ENCODE results near the gene SMU1. TPM values are rescaled to one million over a fixed set of nuclear protein-coding genes. Genes with fewer than 3 reads are reported as not detected.

SMU1 gene
- total RNA-seq, 6 donors from 2014 or later, result 7.9 to 19.8 (median 17.2) TPM

DNA sequence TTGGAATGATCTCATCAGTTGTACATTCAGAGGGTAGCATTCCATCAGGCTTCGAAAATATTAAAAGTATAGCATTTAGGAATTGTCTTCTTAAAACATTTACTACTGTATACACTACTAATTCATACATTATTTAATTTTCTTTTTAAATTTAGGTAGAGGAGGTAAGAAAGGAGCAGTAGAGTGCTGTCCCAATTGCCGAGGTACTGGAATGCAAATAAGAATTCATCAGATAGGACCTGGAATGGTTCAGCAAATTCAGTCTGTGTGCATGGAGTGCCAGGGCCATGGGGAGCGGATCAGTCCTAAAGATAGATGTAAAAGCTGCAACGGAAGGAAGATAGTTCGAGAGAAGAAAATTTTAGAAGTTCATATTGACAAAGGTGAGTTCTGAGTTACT lies 46.2 kb downstream of the SMU1 start:
- H3K9me3 ChIP-seq, result no peaks in the 10 kb centered on the region
- no peaks in the 10 kb centered on the region for H3K27me3 ChIP-seq
- H3K36me3 ChIP-seq, result peaks cover 17 to 89% (median 49%) of the 10 kb centered on the region in 4 donors
- TF ChIP-seq POLR2AphosphoS5 (IDR thresholded peaks at IDR 0.05) (no peak), EP300 (IDR thresholded peaks at IDR 0.05) (no peak)
- TF ChIP-seq, protein P1, sequence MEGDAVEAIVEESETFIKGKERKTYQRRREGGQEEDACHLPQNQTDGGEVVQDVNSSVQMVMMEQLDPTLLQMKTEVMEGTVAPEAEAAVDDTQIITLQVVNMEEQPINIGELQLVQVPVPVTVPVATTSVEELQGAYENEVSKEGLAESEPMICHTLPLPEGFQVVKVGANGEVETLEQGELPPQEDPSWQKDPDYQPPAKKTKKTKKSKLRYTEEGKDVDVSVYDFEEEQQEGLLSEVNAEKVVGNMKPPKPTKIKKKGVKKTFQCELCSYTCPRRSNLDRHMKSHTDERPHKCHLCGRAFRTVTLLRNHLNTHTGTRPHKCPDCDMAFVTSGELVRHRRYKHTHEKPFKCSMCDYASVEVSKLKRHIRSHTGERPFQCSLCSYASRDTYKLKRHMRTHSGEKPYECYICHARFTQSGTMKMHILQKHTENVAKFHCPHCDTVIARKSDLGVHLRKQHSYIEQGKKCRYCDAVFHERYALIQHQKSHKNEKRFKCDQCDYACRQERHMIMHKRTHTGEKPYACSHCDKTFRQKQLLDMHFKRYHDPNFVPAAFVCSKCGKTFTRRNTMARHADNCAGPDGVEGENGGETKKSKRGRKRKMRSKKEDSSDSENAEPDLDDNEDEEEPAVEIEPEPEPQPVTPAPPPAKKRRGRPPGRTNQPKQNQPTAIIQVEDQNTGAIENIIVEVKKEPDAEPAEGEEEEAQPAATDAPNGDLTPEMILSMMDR (IDR thresholded peaks at IDR 0.05), result no peak
- H3K4me1 ChIP-seq, result peaks cover 36 to 59% (median 51%) of the 10 kb centered on the region in 4 donors
- ATAC-seq (ENCODE audit: low FRiP score in 2 of 2) (no peak), DNase-seq (no peak)
- no peak overlapping the region for H3K4me3 ChIP-seq
- WGBS, 2 donors, result 90% methylated on average over 5 of the region's 5 CpGs
- H3K27ac ChIP-seq, result no peak overlapping the region

DNA sequence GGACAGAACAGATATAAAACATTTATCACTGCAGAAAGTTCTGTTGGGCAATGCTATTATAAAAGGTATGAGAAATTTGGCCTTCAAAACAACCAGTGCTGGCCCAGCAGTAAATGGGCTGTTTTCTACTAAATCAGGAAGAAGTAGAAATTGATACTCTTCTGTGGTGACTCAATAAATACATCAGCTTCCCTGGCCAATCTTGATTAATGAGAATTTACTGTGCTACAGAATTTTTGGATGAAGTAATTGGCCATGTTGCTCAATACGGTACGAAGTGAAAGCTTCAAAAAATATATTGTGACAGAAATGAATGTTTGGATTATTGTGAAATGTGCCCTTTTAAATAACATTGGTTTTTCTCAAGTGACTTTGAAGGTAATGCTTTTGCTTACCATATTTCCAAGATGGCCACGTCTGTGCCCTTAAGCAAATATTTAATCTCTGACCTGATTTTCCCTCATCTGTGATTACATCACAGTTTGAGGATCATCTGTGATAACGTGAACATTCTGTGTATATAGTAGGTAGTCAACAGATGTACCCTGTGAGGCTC lies 47.2 kb downstream of the SMU1 start:
- no peak for ATAC-seq (ENCODE audit: low FRiP score in 2 of 2)
- H3K4me1 ChIP-seq, result peaks cover 38 to 62% (median 53%) of the 10 kb centered on the region in 4 donors

DNA sequence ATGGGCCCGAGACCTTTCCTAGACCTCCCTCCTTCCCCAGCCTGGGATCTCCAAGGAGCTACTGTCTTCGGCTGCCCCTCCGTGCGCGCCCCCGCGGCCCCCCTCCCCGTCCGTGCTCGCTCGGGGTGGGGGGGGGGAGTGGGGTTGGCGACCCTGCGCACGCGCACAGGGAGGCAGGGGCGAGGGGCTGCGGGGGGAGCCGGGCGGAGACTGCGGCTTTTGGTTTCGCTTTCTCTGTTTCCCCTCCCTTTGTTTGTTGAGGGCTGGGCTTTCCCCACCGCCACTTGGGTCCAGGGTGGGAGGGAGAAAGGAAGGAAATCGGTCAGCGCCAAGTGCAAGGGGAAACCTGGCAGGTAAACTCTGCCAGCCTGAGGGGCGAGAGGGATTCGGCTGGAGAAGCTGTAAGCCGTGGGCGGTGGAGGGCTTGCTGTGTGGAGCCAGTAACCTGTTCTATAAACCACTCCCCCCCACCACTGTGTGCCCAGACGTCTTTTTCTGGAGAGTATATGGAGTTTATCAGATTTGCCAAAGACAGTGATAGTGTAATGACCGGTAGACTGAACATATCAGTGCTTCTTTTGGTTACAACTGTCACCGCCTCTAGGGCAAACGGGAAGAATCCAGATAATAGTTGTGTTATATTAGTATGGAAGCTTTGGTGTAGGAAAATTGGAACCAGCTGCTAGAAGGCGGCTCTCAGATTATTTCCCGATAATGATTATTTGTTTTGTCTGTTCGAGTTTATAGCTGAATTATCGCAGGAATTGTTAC lies 50.7 kb downstream of the SMU1 start:
- Histone ChIP-seq H3K27ac (peak overlapping the region; percentile 97 to 100 (median 99)), H3K4me1 (peaks cover 46 to 61% (median 57%) of the 10 kb centered on the region in 4 donors), H3K27me3 (no peaks in the 10 kb centered on the region), H3K4me3 (peak overlapping the region; percentile 74 to 97 (median 77)), H3K9me3 (no peaks in the 10 kb centered on the region), H3K36me3 (peaks cover under 1 to 44% (median 10%) of the 10 kb centered on the region in 4 donors)
- ATAC-seq (ENCODE audit: low FRiP score in 2 of 2), result peak; percentile 70 to 79
- TF ChIP-seq, protein P1 (IDR thresholded peaks at IDR 0.05), result no peak
- TF ChIP-seq POLR2A (IDR thresholded peaks at IDR 0.05), result no peak
- peak in 1 of 2 donors; percentile 43 for TF ChIP-seq POLR2AphosphoS5 (IDR thresholded peaks at IDR 0.05)
- WGBS, 2 donors, result 1 to 2% methylated on average over 24 to 25 of the region's 36 CpGs
- DNase-seq, result peak; percentile 81 to 93

More for the DNA sequence above, 47.2 kb downstream of the SMU1 start:
- 16 to 22% methylated on average over 4 of the region's 4 CpGs for WGBS, 2 donors
- Histone ChIP-seq H3K27me3 (no peaks in the 10 kb centered on the region), H3K4me3 (no peak overlapping the region), H3K36me3 (peaks cover 14 to 79% (median 39%) of the 10 kb centered on the region in 4 donors), H3K9me3 (no peaks in the 10 kb centered on the region), H3K27ac (peak overlapping the region in 3 of 4 donors; percentile 2 to 64 (median 12))
- TF ChIP-seq, protein P1 (IDR thresholded peaks at IDR 0.05), result no peak
- TF ChIP-seq POLR2AphosphoS5 (IDR thresholded peaks at IDR 0.05) (peak in 1 of 2 donors; percentile 29), POLR2A (IDR thresholded peaks at IDR 0.05) (no peak), EP300 (IDR thresholded peaks at IDR 0.05) (no peak)
- DNase-seq, result no peak

DNA sequence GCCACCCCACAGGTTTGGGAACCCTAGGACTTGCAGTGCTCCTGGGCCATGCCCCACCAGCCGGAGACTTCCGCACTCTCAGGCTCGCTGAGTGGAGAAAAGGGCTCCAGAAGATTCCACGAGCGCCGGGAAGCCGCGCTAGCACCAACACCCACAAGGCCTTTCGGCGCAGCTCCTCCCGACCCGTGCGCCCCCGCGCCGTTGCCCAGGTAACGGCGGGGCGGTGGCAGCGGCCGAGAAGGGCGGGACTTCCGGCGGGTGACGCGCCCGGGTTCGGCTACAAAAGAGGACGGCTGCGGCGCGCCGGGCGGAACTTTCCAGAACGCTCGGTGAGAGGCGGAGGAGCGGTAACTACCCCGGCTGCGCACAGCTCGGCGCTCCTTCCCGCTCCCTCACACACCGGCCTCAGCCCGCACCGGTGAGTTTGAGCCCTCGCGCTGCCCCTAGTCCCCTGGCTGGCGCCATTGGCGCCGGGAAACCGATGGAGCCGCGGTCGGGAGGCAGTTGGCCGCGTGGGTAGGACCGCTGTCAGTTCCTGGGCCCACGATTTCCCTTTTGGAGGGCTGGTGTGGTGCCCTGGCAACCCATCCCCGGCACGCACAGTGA lies 51.4 kb downstream of the SMU1 start, which contains the start of gene DNAJA1:
Gene DNAJA1, plus strand, starts transcription at position 308 of the 606 bp plus-strand sequence. CDS start 1,212 bp downstream, outside the sequence.
- Histone ChIP-seq H3K27ac (peak within 1 kb of the TSS; percentile 97 to 100 (median 99)), H3K9me3 (no peaks in the 10 kb centered on the region), H3K27me3 (no peaks in the 10 kb centered on the region), H3K4me1 (peaks cover 46 to 56% (median 54%) of the 10 kb centered on the region in 4 donors), H3K4me3 (peak within 1 kb of the TSS; percentile 74 to 97 (median 77)), H3K36me3 (peaks cover 0 to 40% (median 3%) of the 10 kb centered on the region in 4 donors)
- DNase-seq, result peak; percentile 94 to 99
- ATAC-seq (ENCODE audit: low FRiP score in 2 of 2), result peak; percentile 98 to 99
- peak in 1 of 4 donors; percentile 88 for TF ChIP-seq EP300 (IDR thresholded peaks at IDR 0.05)
- TF ChIP-seq, protein P1 (IDR thresholded peaks at IDR 0.05), result peak in 2 of 6 experiments; percentile 9 to 10
- TF ChIP-seq POLR2A (IDR thresholded peaks at IDR 0.05), result peak; percentile 92 to 100 (median 100)
- peak; percentile 99 to 100 for TF ChIP-seq POLR2AphosphoS5 (IDR thresholded peaks at IDR 0.05)
- WGBS, 2 donors, result 0% methylated on average over 3 to 46 of the region's 61 CpGs

All from upper lobe of left lung (tissue), 6 donors.